EL (cell line): ENCODE results near the gene P4HTM.
A peak's percentile ranks its signal among the peaks of the same experiment; 100 is the strongest.

Experiments used
- DNase-seq: peaks from one replicate; pipeline ENCODE4 v3.0.0-alpha.2; 2016

The P4HTM gene

GRCh38 chr3:48989796-48990635, at the start of gene P4HTM:
Gene P4HTM, plus strand, starts transcription at chr3:48990241. Its CDS starts 16 bp downstream, at chr3:48990257.
- DNase-seq = peak; percentile 96

GRCh38 chr3:48945432-48945831, 44.6 kb upstream of the P4HTM start:
- no peak for DNase-seq

- DNase-seq = no peak
Measured at GRCh38 chr3:48945891-48946549, 44.0 kb upstream of the P4HTM start.

GRCh38 chr3:48949376-48949717, 40.7 kb upstream of the P4HTM start:
- no peak for DNase-seq

- DNase-seq = no peak
Measured at GRCh38 chr3:48950051-48950450, 40.0 kb upstream of the P4HTM start.

- DNase-seq = no peak
Measured at GRCh38 chr3:48951764-48952163, 38.3 kb upstream of the P4HTM start.

GRCh38 chr3:48952510-48953118, 37.4 kb upstream of the P4HTM start:
- peak; percentile 11 for DNase-seq

- no peak for DNase-seq
Measured at GRCh38 chr3:48957006-48957705, 32.9 kb upstream of the P4HTM start.

- no peak for DNase-seq
Measured at GRCh38 chr3:48960841-48961413, 29.1 kb upstream of the P4HTM start.

- DNase-seq = no peak
Measured at GRCh38 chr3:48962340-48962739, 27.7 kb upstream of the P4HTM start.

- no peak for DNase-seq
Measured at GRCh38 chr3:48962939-48963338, 27.1 kb upstream of the P4HTM start.

- no peak for DNase-seq
Measured at GRCh38 chr3:48963591-48963990, 26.4 kb upstream of the P4HTM start.

GRCh38 chr3:48966367-48966766, 23.7 kb upstream of the P4HTM start:
- DNase-seq = no peak

- no peak for DNase-seq
Measured at GRCh38 chr3:48966876-48967361, 23.1 kb upstream of the P4HTM start.

GRCh38 chr3:48970586-48970985, 19.5 kb upstream of the P4HTM start:
- no peak for DNase-seq

- no peak for DNase-seq
Measured at GRCh38 chr3:48974076-48974864, 15.8 kb upstream of the P4HTM start.

GRCh38 chr3:48979451-48979850, 10.6 kb upstream of the P4HTM start:
- DNase-seq = no peak

GRCh38 chr3:48980295-48980694, 9.7 kb upstream of the P4HTM start:
- DNase-seq = no peak

- no peak for DNase-seq
Measured at GRCh38 chr3:48982016-48982415, 8.0 kb upstream of the P4HTM start.

- DNase-seq = no peak
Measured at GRCh38 chr3:48982686-48983085, 7.4 kb upstream of the P4HTM start.

GRCh38 chr3:48983096-48983495, 6.9 kb upstream of the P4HTM start:
- DNase-seq = no peak

GRCh38 chr3:48984663-48985062, 5.4 kb upstream of the P4HTM start:
- DNase-seq = no peak
